Ectodermal cell (in vitro differentiated cells): Measurements from ENCODE around the gene GANAB. TPM values are rescaled to one million over a fixed set of nuclear protein-coding genes. Genes with fewer than 3 reads are reported as not detected.
"Not testable (repeated sequence)": the region's sequence is repeated elsewhere in the genome, so short reads cannot be mapped to it uniquely, and the experiment has no call there.

Experiments
- H3K27ac ChIP-seq: 2 replicates; pipeline ENCODE4 v1.7.0; 2013; ENCODE audit warnings: mild to moderate bottlenecking, low read depth, low read length; ENCODE audit not compliant: insufficient read depth, poor library complexity, severe bottlenecking
- H3K27me3 ChIP-seq: 2 replicates; pipeline ENCODE4 v1.7.0; 2013; ENCODE audit warnings: mild to moderate bottlenecking, low read length; ENCODE audit not compliant: insufficient read depth, control insufficient read depth, poor library complexity, severe bottlenecking
- H3K36me3 ChIP-seq: one replicate; pipeline ENCODE4 v1.7.0; 2013; ENCODE audit warnings: low read length; ENCODE audit not compliant: control insufficient read depth, insufficient read depth
- H3K4me1 ChIP-seq: one replicate; pipeline ENCODE4 v1.7.0; 2013; ENCODE audit warnings: low read length; ENCODE audit not compliant: control insufficient read depth, insufficient read depth
- H3K4me3 ChIP-seq: 2 replicates; pipeline ENCODE4 v1.7.0; 2013; ENCODE audit warnings: low read depth, low read length, control low read depth; ENCODE audit not compliant: insufficient read depth
- H3K9me3 ChIP-seq: 2 replicates; pipeline ENCODE4 v1.7.0; 2013; ENCODE audit warnings: mild to moderate bottlenecking, low read length, moderate library complexity; ENCODE audit not compliant: control insufficient read depth
- WGBS, 2 experiments: methylation state at CpG; one replicate each; pipeline ENCODE4 v1.1.7; 2013; ENCODE audit warnings: missing lambda C conversion rate in 2 of 2; 5-methylcytosine and 5-hydroxymethylcytosine counted together
- polyA plus RNA-seq, 4 experiments: library from polyadenylated mRNA; stranded (reverse); fragments of 50-300 nt; gene quantifications; one replicate each; pipeline ENCODE4 v1.2.3, GENCODE V29; 2013

GANAB gene
- 372 TPM for polyA plus RNA-seq (2013, experiment 1 of 4)
- 408 TPM for polyA plus RNA-seq (2013, experiment 2 of 4)
- 257 TPM for polyA plus RNA-seq (2013, experiment 3 of 4)
- 292 TPM for polyA plus RNA-seq (2013, experiment 4 of 4)

DNA sequence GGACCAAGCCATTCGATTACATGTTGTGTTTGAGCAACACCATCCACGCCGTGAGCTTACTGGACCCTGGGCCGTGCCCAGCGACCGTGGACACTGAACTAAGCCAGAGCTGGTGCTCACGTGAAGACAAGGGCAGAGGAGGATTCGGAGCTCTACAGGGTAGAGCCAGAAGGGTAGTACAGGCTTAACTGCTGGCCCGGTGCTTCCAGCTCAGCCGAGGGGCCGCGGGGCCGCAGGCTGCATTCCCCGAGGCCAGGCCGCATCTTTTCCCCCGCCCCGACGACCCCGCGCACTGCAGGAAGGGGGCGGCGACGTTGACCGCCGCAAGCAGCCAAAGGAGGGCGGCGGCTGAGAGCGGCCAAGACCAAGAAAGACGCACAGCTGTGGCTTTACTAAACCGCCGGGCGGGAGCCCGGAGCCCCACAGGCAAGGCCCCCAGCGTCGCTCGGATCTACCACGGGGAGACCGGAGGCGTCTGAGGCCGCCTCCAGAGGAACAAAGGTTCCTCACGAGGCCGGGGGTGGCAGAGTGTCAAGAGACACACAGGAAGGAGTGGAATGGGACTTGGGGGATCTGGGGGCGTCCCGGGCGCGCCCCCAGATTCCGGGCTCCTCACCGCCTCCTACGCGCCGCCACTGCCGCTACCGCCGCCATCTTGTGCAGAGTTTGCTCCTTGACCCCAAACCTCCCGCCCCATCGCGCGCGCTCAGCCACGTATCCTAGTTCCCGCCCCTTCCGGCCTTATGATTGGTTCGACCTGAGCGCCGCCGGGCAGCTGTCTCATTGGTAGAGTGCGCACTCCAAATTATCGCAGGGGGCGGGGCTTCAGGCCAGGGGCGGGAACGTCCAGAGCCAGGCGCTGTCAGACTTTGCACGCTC is at the start of gene GANAB:
GANAB (minus strand) TSS at position 668 of the 879 bp plus-strand sequence; CDS start at position 654, 14 bp downstream.
- Histone ChIP-seq H3K9me3 (no peaks in the 10 kb centered on the region), H3K36me3 (peaks cover 17% of the 10 kb centered on the region), H3K4me1 (no peaks in the 10 kb centered on the region), H3K4me3 (peak within 1 kb of the TSS; percentile 87), H3K27ac (peak within 1 kb of the TSS; percentile 91), H3K27me3 (no peaks in the 10 kb centered on the region)
- WGBS, 2 experiments = 0 to 1% methylated on average over 73 of the region's 73 CpGs

DNA sequence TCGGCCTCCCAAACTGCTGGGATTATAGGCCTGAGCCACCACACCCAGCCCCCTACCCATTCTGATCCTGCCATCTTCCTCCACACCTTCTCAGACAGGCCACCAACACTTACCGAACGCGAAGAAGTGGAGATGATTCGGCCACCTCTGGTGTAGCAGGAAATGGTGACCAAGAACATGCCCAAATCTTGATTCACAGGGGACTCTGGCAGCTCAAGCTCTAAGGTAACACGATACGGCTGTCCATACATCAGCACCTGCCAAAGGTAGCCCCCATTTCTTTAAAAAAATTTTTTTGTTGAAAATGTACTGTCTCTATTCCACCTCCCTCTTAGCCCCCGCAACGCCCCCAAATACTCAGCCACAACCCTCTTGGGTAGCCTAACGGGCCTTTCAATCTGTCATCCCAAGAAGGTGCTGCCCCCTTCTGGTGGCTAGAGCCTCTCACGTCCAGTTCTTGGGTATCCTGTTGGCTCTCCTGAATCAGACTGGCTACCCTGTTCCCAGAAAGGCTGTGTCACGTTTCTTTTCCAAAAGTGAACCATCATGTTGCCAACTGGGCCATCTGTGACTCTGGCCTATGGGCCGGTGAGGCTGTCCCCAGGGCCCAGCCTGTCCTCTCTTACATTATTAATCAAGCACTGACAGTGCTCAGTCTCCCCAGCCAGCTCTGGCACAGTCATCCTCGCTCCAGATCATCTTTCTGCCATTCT is 48.2 kb upstream of the GANAB start:
- H3K4me3 ChIP-seq = no peak overlapping the region
- H3K36me3 ChIP-seq = peaks cover 20% of the 10 kb centered on the region
- no peaks in the 10 kb centered on the region for H3K27me3 ChIP-seq
- no peak overlapping the region for H3K27ac ChIP-seq
- H3K9me3 ChIP-seq = no peaks in the 10 kb centered on the region
- no peaks in the 10 kb centered on the region for H3K4me1 ChIP-seq
- 74 to 81% methylated on average over 14 of the region's 14 CpGs for WGBS, 2 experiments

DNA sequence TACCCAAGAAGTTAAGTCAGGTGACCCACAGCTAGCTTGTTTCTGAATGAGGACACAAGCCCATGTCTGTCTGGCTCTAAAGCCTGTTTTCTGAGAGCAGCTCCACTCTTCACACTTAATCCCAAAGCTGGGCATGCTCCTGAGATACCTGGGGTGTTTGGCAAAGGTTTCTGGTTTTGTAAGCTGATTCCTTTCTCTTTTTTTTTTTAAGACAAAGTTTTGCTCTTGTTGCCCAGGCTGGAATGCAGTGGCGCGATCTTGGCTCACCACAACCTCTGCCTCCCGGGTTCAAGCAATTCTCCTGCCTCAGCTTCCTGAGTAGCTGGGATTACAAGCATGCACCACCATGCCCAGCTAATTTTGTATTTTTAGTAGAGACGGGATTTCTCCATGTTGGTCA is 47.2 kb upstream of the GANAB start:
- 61 to 74% methylated on average over 4 of the region's 4 CpGs for WGBS, 2 experiments
- not testable (repeated sequence) for H3K4me3 ChIP-seq, H3K27me3 ChIP-seq, H3K27ac ChIP-seq, H3K9me3 ChIP-seq, H3K4me1 ChIP-seq
- H3K36me3 ChIP-seq = peaks cover 20% of the 10 kb centered on the region

DNA sequence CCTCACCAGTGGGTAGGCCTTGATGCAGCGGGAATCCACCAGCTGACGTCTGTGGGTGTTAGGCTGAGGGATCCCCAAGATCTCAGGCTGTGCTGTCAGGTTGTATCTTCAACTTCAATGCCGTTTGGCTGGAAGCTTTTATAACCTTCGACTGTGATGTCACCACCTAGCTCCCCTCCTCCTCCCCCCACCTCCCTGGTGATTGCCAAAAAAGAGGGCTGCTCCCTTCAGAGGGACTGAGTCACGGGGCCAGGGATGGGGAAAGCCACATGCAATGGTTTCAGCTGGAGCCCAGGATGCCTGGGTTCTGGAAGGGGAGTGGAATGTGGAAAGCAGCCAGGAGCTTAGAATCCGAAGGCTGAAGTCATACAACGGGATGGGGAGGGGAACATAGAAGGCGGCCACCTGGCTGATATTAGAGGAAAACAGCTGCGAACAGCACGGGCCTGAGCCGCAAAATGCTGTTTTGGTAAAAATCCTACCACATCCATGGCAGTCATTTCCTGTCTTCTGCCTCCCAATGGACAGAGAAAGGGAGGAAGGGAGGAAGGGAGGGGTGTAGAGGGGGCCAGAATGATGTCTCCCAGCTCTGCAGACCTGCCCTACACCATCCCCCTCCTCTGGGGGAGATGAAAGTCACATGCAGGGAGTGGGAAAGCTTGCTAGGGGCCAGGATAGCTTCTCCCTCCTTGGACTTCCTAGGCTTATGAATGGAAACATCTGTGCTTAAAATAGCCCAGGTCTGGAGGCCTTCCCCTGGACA is 43.2 kb upstream of the GANAB start, which contains the start of gene LRRN4CL:
LRRN4CL (minus strand) TSS at position 110 of the 763 bp plus-strand sequence. CDS start 1,022 bp downstream, outside the sequence.
- Histone ChIP-seq H3K27me3 (no peaks in the 10 kb centered on the region), H3K9me3 (no peaks in the 10 kb centered on the region), H3K36me3 (peaks cover 20% of the 10 kb centered on the region), H3K27ac (no peak within 1 kb of the TSS), H3K4me3 (no peak within 1 kb of the TSS), H3K4me1 (no peaks in the 10 kb centered on the region)
- 87 to 90% methylated on average over 11 of the region's 11 CpGs for WGBS, 2 experiments

DNA sequence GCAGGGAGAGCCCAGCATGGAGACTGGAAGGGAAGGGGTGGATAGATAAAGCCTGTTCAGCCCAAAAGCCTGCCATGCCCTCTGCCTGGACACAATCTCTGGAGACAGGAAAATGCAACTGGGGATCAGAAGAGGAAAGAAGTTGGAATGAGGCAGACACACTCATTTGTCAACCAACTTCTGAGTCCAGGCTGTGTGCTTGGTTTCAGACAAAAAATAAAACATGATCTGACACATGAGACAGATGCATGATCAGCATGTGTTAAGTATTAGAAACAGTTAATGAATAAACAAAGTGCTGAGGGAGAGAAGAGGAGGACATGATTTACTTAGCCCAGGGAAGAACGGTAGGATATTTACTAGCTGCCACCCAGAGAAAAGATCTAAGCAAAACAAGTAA is 42.1 kb upstream of the GANAB start:
- no peak overlapping the region for H3K4me3 ChIP-seq
- H3K27ac ChIP-seq = no peak overlapping the region
- no peaks in the 10 kb centered on the region for H3K4me1 ChIP-seq
- no peaks in the 10 kb centered on the region for H3K9me3 ChIP-seq
- H3K36me3 ChIP-seq = peaks cover 20% of the 10 kb centered on the region
- 87 to 94% methylated on average over 1 of the region's 1 CpG for WGBS, 2 experiments
- no peaks in the 10 kb centered on the region for H3K27me3 ChIP-seq

DNA sequence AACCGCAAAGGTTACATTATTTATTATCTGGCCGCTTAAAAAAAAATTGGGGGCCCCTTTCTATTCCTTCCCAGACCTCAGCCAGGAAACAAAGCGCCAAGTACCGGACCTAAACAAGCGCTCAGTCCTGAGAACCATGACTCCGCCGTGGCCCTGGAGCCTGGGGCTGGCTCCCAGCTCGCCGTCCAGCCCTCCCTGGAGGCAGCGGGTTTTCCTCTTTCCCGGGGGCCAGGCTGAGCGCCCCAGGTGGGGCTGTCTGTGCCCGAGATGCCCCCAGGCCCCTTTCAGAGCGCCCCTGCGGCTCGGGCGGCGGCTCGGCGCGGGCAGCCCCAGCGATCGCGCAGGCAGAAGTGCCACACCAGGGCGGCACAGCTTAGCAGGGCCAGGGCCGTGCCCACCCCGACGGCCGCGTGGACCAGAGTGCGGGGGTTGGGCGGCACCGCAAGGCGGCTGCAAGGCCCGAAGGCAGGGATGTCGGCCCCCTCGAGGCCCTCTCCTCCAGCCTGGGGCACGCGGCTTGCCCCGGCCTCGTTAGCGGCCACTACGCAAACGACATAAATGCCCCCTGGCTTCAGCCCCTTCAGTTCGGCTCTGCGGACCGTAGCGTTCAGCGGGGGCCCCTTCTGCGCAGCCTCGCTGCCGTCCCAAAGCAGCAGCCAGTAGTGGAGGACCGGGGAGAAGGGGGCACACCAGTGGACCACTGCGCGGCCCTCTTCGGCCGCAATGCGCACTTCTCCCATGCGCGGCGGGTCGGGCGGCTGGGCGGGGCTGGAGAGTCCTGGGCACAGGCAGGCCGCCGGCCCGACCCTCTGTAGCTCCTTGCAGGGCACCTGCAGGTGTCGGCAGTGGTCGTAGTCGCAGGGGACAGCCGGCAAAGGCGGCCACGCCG is 41.3 kb upstream of the GANAB start:
- Histone ChIP-seq H3K4me3 (no peak overlapping the region), H3K4me1 (no peaks in the 10 kb centered on the region), H3K36me3 (peaks cover 17% of the 10 kb centered on the region), H3K27ac (no peak overlapping the region), H3K9me3 (no peaks in the 10 kb centered on the region), H3K27me3 (no peaks in the 10 kb centered on the region)
- 93 to 94% methylated on average over 74 of the region's 74 CpGs for WGBS, 2 experiments

DNA sequence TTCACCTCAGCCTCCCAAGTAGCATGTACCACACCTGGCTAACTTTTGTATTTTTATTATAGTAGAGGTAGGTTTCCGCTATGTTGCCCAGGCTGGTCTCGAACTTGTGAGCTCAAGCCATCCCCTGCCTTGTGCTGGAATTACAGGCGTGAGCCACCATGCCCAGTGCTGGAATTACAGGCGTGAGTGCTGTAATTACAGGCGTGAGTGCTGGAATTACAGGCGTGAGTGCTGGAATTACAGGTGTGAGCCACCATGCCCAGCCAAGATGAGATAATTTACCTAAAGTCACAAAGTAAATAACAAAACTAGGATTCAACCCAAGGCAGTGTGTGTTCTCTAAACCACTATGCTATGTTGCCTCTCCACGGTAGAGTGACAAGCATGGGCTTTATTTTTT is 36.1 kb upstream of the GANAB start:
- 90 to 92% methylated on average over 6 of the region's 7 CpGs for WGBS, 2 experiments
- H3K9me3 ChIP-seq = no peaks in the 10 kb centered on the region
- H3K27ac ChIP-seq = no peak overlapping the region
- H3K4me3 ChIP-seq = no peak overlapping the region
- H3K4me1 ChIP-seq = peaks cover 8% of the 10 kb centered on the region
- H3K36me3 ChIP-seq = peaks cover 6% of the 10 kb centered on the region
- no peaks in the 10 kb centered on the region for H3K27me3 ChIP-seq

DNA sequence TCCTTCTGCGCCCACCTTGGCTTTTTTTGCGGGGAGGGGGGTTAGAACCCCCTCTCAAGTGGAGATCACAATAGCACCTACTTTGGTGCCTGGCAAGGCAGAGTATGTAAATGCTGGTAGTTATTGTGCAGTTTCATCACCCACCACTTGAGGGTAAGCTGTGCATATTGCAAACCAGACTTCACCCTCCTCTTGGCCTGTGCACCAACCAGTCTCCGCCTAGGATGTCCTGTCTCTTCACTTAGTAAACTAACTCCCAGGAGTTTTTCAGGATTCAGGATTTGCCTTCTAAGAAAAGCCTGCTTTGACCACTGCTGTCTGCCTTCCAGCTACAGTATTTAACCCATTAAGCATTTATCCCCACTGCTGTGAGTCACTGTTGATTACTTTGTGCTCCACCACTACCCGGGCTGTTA is 34.4 kb upstream of the GANAB start:
- Histone ChIP-seq H3K4me3 (no peak overlapping the region), H3K9me3 (no peaks in the 10 kb centered on the region), H3K36me3 (peaks cover 9% of the 10 kb centered on the region), H3K27me3 (no peaks in the 10 kb centered on the region), H3K4me1 (peaks cover 11% of the 10 kb centered on the region), H3K27ac (no peak overlapping the region)
- WGBS, 2 experiments = 86 to 89% methylated on average over 3 to 4 of the region's 4 CpGs
